ENCODE measurements around the gene KCNG2. TPM values are rescaled to one million over a fixed set of nuclear protein-coding genes. Genes with fewer than 3 reads are reported as not detected.

KCNG2 gene
- total and polyA plus RNA-seq, 12 donors = 0.06 to 2.9 (median 0.50) TPM; not detected in 3

DNA sequence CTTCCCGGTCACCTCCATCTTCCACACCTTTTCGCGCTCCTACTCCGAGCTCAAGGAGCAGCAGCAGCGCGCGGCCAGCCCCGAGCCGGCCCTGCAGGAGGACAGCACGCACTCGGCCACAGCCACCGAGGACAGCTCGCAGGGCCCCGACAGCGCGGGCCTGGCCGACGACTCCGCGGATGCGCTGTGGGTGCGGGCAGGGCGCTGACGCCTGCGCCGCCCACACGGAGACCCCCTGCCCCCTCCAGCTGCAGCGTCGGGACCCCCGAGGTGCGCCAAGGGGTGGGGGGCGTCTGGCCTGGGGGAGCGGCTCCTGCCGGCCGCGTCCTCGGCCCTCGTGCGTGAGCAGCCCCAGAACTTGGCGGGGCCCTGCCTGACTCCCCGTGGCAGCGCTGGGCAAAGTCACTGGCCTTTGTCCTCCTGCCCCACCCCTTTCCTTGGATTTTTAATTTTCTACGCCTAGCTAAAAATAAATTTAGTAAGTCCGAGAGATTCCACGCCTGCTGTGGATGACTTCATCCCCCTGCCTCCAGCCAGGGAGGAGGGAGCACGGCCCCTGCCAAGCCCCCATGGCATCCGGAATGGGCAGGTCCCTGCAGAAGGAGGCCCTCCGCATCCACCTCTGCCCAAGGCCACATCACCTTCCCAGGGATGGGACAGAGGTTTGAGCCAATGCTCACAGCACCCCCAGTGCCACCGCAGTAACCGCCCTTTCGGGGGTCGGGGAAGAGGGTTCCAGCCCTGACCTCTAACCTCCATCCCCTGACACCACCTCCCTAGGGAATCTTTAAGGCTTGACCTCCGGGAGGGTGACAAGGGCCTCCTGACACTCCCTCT is 102.1 kb downstream of the KCNG2 start:
- 77 to 90% (median 85%) methylated on average over 12 to 53 of the region's 53 CpGs for WGBS, 4 donors
- DNase-seq = peak in 1 of 7 donors; percentile 42
- Histone ChIP-seq H3K4me1 (replicated peaks in 1 of 2) (no peaks in the 10 kb centered on the region), H3K4me3 (no peak overlapping the region), H3K27ac (no peak overlapping the region), H3K9me3 (replicated peaks in 1 of 3) (peaks cover 0 to 20% (median 0%) of the 10 kb centered on the region in 3 donors), H3K36me3 (replicated peaks in 1 of 2) (peaks cover 0 to 9% of the 10 kb centered on the region in 2 donors), H3K27me3 (no peaks in the 10 kb centered on the region)
- TF ChIP-seq POLR2A (IDR thresholded peaks at IDR 0.05) (no peak), CTCF (IDR thresholded peaks at IDR 0.05) (no peak)
- intact Hi-C loops (cut with DNase I) = no loop called here

GRCh38 chr18:79900610-79901570 is 103.2 kb downstream of the KCNG2 start:
- Histone ChIP-seq H3K4me1 (replicated peaks in 1 of 2) (no peaks in the 10 kb centered on the region), H3K36me3 (replicated peaks in 1 of 2) (peaks cover 0 to 9% of the 10 kb centered on the region in 2 donors), H3K27ac (no peak overlapping the region), H3K9me3 (replicated peaks in 1 of 3) (peaks cover 0 to 15% (median 0%) of the 10 kb centered on the region in 3 donors), H3K27me3 (no peaks in the 10 kb centered on the region), H3K4me3 (no peak overlapping the region)
- TF ChIP-seq POLR2A (IDR thresholded peaks at IDR 0.05) (no peak), CTCF (IDR thresholded peaks at IDR 0.05) (no peak)
- WGBS, 4 donors = 91 to 96% (median 92%) methylated on average over 15 to 28 of the region's 28 CpGs
- DNase-seq = peak in 1 of 7 donors; percentile 47
- intact Hi-C loops (cut with DNase I) = no loop called here

- Histone ChIP-seq H3K27me3 (no peaks in the 10 kb centered on the region), H3K9me3 (replicated peaks in 1 of 3) (peaks cover 0 to 8% (median 0%) of the 10 kb centered on the region in 3 donors), H3K4me1 (replicated peaks in 1 of 2) (no peaks in the 10 kb centered on the region), H3K4me3 (no peak overlapping the region), H3K36me3 (replicated peaks in 1 of 2) (peaks cover 0 to 9% of the 10 kb centered on the region in 2 donors), H3K27ac (no peak overlapping the region)
- TF ChIP-seq POLR2A (IDR thresholded peaks at IDR 0.05) (no peak), CTCF (IDR thresholded peaks at IDR 0.05) (no peak)
- DNase-seq = peak in 1 of 7 donors; percentile 49
- 92 to 99% (median 96%) methylated on average over 11 to 13 of the region's 13 CpGs for WGBS, 4 donors
- intact Hi-C loops (cut with DNase I) = no loop called here
These were observed 103.9 kb downstream of the KCNG2 start for GRCh38 chr18:79901665-79902064.

DNA sequence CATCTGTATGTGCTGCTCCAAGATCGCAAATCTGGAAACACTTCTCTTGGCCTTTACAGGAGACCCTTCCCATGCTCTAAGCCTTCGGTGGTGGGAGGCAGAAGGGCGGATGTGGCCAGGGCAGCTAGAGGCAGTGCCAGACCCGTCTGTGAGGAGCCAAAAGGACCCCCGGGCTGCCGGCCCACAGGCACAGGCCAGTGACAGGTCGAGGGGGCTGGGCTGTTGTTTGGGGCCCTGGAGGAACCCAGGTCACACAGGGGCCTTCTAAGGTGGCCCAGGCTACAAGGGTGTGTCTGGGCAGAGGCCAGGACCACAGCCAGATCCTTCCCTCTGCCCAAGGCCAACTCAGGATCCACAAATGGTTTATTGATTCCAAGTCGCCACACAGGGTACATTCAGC is 104.3 kb downstream of the KCNG2 start:
- peaks cover 0 to 9% of the 10 kb centered on the region in 2 donors for H3K36me3 ChIP-seq (replicated peaks in 1 of 2)
- intact Hi-C loops (cut with DNase I) = no loop called here
- 87 to 100% (median 93%) methylated on average over 2 to 8 of the region's 8 CpGs for WGBS, 4 donors
- H3K27ac ChIP-seq = no peak overlapping the region
- no peak for TF ChIP-seq POLR2A (IDR thresholded peaks at IDR 0.05)
- TF ChIP-seq CTCF (IDR thresholded peaks at IDR 0.05) = no peak
- no peak overlapping the region for H3K4me3 ChIP-seq
- DNase-seq = peak in 1 of 7 donors; percentile 13
- H3K4me1 ChIP-seq (replicated peaks in 1 of 2) = no peaks in the 10 kb centered on the region
- peaks cover 0 to 4% (median 0%) of the 10 kb centered on the region in 3 donors for H3K9me3 ChIP-seq (replicated peaks in 1 of 3)
- no peaks in the 10 kb centered on the region for H3K27me3 ChIP-seq
